Kidney epithelial cell (primary cell): ENCODE data around the gene TMEM98. TPM values are rescaled to one million over a fixed set of nuclear protein-coding genes. Genes with fewer than 3 reads are reported as not detected.
"Not testable (repeated sequence)": the region's sequence is repeated elsewhere in the genome, so short reads cannot be mapped to it uniquely, and the experiment has no call there.

Source experiments
- DNase-seq: peaks from one replicate; pipeline ENCODE4 v3.0.0-alpha.2; 2010; ENCODE audit warnings: low read depth
- H3K27me3 ChIP-seq: 2 replicates; pipeline ENCODE4 v1.6.0; 2011; ENCODE audit warnings: low read length; ENCODE audit not compliant: control insufficient read depth, insufficient read depth
- H3K36me3 ChIP-seq: 2 replicates; pipeline ENCODE4 v1.5.1; 2011; ENCODE audit warnings: low read length; ENCODE audit not compliant: control insufficient read depth, insufficient read depth
- H3K4me3 ChIP-seq: 2 replicates; pipeline ENCODE4 v1.5.1; 2011; ENCODE audit warnings: low read depth, mild to moderate bottlenecking, control low read depth, low read length
- CTCF ChIP-seq: IDR thresholded peaks from 2 replicates; pipeline ENCODE4 v1.5.1; 2011; ENCODE audit warnings: mild to moderate bottlenecking, moderate library complexity, low read length, control low read depth, inconsistent platforms; ENCODE audit not compliant: insufficient read depth, poor library complexity, severe bottlenecking
- total RNA-seq: library from RNA; depleted of rRNA; stranded (reverse); fragments of >200 nt; gene quantifications from 2 replicates; pipeline ENCODE4 v1.2.3, GENCODE V29; 2015

TMEM98 gene
- total RNA-seq, 1 donor from 2014 or later = 81.1 TPM

GRCh38 chr17:32917842-32918241 lies 10.1 kb upstream of the TMEM98 start:
- TF ChIP-seq CTCF = no peak
- H3K4me3 ChIP-seq = no peak overlapping the region
- no peaks in the 10 kb centered on the region for H3K36me3 ChIP-seq
- H3K27me3 ChIP-seq = no peaks in the 10 kb centered on the region
- DNase-seq = no peak

GRCh38 chr17:32919876-32920275 lies 8.1 kb upstream of the TMEM98 start:
- H3K4me3 ChIP-seq, H3K27me3 ChIP-seq, H3K36me3 ChIP-seq, DNase-seq: not testable (repeated sequence)

- Histone ChIP-seq H3K4me3 (no peak overlapping the region), H3K27me3 (no peaks in the 10 kb centered on the region), H3K36me3 (no peaks in the 10 kb centered on the region)
- no peak for TF ChIP-seq CTCF
- DNase-seq = no peak
These were observed 7.7 kb upstream of the TMEM98 start for GRCh38 chr17:32920293-32920692.

GRCh38 chr17:32921017-32921416 lies 6.9 kb upstream of the TMEM98 start:
- TF ChIP-seq CTCF = no peak
- no peak for DNase-seq
- no peak overlapping the region for H3K4me3 ChIP-seq
- no peaks in the 10 kb centered on the region for H3K36me3 ChIP-seq
- H3K27me3 ChIP-seq = no peaks in the 10 kb centered on the region

GRCh38 chr17:32923905-32924304 lies 4.0 kb upstream of the TMEM98 start:
- not testable (repeated sequence) for H3K36me3 ChIP-seq, H3K4me3 ChIP-seq, H3K27me3 ChIP-seq, DNase-seq

GRCh38 chr17:32926183-32926582 lies 1.8 kb upstream of the TMEM98 start:
- DNase-seq = no peak
- no peaks in the 10 kb centered on the region for H3K27me3 ChIP-seq
- H3K4me3 ChIP-seq = no peak overlapping the region

GRCh38 chr17:32926789-32927188 lies 1.2 kb upstream of the TMEM98 start:
- DNase-seq, H3K36me3 ChIP-seq, H3K27me3 ChIP-seq: not testable (repeated sequence)

More at GRCh38 chr17:32926183-32926582, 1.8 kb upstream of the TMEM98 start:
- TF ChIP-seq CTCF = no peak
- H3K36me3 ChIP-seq = no peaks in the 10 kb centered on the region

More at GRCh38 chr17:32926789-32927188, 1.2 kb upstream of the TMEM98 start:
- H3K4me3 ChIP-seq = not testable (repeated sequence)
